Measurements from ENCODE around the gene COLEC12. TPM values are rescaled to one million over a fixed set of nuclear protein-coding genes. Genes with fewer than 3 reads are reported as not detected.

The COLEC12 gene
- total RNA-seq (1 to 10 TPM in 6 of 7 donors, under 1 TPM in 1; 0.78 to 9.9 (median 5.9) TPM), polyA plus RNA-seq (10 to 100 TPM in 1 of 2 donors, 1 to 10 TPM in 1; 3.0 to 20.7 TPM)
- long read RNA-seq, donor 1, full-length matches to known transcripts = 1 of 6 reads
- long read RNA-seq, donor 1, partial matches to known transcripts = 5 of 6 reads
- long read RNA-seq, donor 1, other reads (novel, unspliced or antisense) = 0 of 6 reads
- long read RNA-seq, donor 2, full-length matches to known transcripts = 10 of 21 reads
- long read RNA-seq, donor 2, partial matches to known transcripts = 11 of 21 reads
- long read RNA-seq, donor 2, other reads (novel, unspliced or antisense) = 0 of 21 reads
- long read RNA-seq, donor 3, full-length matches to known transcripts = 20 of 33 reads
- long read RNA-seq, donor 3, partial matches to known transcripts = 6 of 33 reads
- long read RNA-seq, donor 3, other reads (novel, unspliced or antisense) = 7 of 33 reads

DNA sequence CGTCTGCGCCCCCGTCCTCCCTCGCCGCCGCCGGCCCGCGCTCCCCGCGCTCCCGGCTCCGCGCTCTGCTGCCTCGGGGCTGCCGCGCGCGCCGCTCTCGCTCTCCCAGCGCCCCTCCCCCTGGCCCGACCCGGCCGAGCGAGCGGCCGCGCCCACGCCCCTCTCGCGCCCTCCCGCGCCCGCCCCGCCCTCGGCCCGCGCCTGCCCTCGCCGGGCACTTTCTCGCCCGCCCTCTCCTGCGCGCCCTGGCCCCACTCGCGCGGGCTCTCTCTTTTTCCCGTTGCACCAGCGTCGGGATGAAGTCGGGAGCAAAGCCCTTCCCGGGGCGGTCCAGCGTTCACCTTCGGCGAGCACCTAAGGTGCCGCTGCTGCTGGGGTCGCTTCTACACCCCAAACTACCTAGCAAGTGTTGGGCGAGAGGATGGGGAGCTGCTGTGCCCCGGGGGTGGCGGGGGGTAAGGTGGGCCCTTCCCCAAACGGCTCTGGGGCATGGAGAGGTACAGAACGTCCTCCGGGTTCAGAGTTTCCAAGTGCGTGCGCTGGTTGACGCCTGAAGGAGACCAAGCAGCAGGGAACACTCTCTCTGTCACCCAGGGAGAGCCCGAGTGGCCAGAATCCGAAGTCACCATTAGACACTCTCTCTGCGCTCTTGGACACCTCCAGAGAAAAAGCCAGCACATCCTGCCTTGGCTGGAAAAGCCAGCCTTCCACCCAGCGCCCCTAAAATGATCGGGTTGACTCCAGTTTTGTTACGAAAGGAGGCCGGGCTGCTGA is at the start of gene COLEC12:
COLEC12 (minus strand) TSS at position 70 of the 774 bp plus-strand sequence. CDS start 187 bp downstream, outside the sequence.
- no peaks in the 10 kb centered on the region for H3K27me3 ChIP-seq
- intact Hi-C loops (cut with DNase I) = no loop called here
- peak in 1 of 5 donors; percentile 41 for DNase-seq
- no peak within 1 kb of the TSS for H3K27ac ChIP-seq
- H3K4me3 ChIP-seq = peak within 1 kb of the TSS; percentile 53
- WGBS, 3 donors = 8 to 29% (median 20%) methylated on average over 21 to 75 of the region's 75 CpGs
- no peaks in the 10 kb centered on the region for H3K4me1 ChIP-seq (ENCODE audit: insufficient read depth)
- no peaks in the 10 kb centered on the region for H3K9me3 ChIP-seq
- H3K36me3 ChIP-seq = no peaks in the 10 kb centered on the region
- TF ChIP-seq EP300 (IDR thresholded peaks at IDR 0.05) (no peak), POLR2A (IDR thresholded peaks at IDR 0.05) (no peak), CTCF (IDR thresholded peaks at IDR 0.05) (no peak)

DNA sequence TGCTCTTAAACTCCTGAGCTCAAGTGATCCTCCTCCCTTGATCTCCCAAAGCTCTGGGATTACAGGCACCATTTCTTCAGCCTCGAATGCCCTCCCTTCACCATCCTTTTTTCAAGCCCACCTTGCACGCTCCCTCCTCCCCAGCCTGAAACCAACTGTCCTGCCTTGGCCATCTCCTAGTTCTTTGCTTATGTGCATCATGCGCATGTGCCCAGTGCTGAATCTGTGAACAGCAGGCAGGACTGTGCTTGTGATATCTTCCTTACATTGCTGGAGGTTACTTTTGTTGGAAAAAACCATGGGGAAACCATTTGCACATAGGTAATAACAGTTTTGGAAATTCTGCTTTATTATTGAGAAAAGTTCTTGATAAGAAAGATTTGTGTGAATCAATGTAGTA is 49.5 kb upstream of the COLEC12 start:
- DNase-seq = no peak
- H3K27ac ChIP-seq = no peak overlapping the region
- H3K36me3 ChIP-seq = no peaks in the 10 kb centered on the region
- H3K4me3 ChIP-seq = no peak overlapping the region
- no peaks in the 10 kb centered on the region for H3K27me3 ChIP-seq
- intact Hi-C loops (cut with DNase I) = no loop called here
- H3K4me1 ChIP-seq (ENCODE audit: insufficient read depth) = no peaks in the 10 kb centered on the region
- no peaks in the 10 kb centered on the region for H3K9me3 ChIP-seq
- TF ChIP-seq POLR2A (IDR thresholded peaks at IDR 0.05) (no peak), EP300 (IDR thresholded peaks at IDR 0.05) (no peak), CTCF (IDR thresholded peaks at IDR 0.05) (no peak)
- WGBS, 3 donors = 88 to 96% (median 91%) methylated on average over 3 of the region's 3 CpGs

GRCh38 chr18:543447-544078 is 43.1 kb upstream of the COLEC12 start:
- 38 to 46% (median 40%) methylated on average over 4 of the region's 4 CpGs for WGBS, 3 donors
- intact Hi-C loops (cut with DNase I) = no loop called here

More at GRCh38 chr18:543447-544078, 43.1 kb upstream of the COLEC12 start:
- no peak overlapping the region for H3K4me3 ChIP-seq
- no peaks in the 10 kb centered on the region for H3K36me3 ChIP-seq
- no peaks in the 10 kb centered on the region for H3K9me3 ChIP-seq
- H3K27ac ChIP-seq = no peak overlapping the region
- no peaks in the 10 kb centered on the region for H3K27me3 ChIP-seq
- TF ChIP-seq EP300 (IDR thresholded peaks at IDR 0.05) (no peak), POLR2A (IDR thresholded peaks at IDR 0.05) (no peak), CTCF (IDR thresholded peaks at IDR 0.05) (no peak)
- no peak for DNase-seq
- H3K4me1 ChIP-seq (ENCODE audit: insufficient read depth) = no peaks in the 10 kb centered on the region
